ENCODE measurements around the gene RS1.
A peak's percentile ranks its signal among the peaks of the same experiment; 100 is the strongest.

Gene RS1

GRCh38 chrX:18672008-18672407, at the start of gene RS1:
Gene RS1, minus strand, starts transcription at chrX:18672108. Its CDS starts 40 bp downstream, at chrX:18672068.
- FAIRE-seq (no peak), DNase-seq (ENCODE audit: low spot score) (no peak)

GRCh38 chrX:18719852-18720251, 47.9 kb upstream of the RS1 start:
- DNase-seq (ENCODE audit: low spot score), result no peak
- no peak for FAIRE-seq

- no peak for DNase-seq (ENCODE audit: low spot score)
- no peak for FAIRE-seq
Observed at GRCh38 chrX:18714910-18715309, 43.0 kb upstream of the RS1 start.

GRCh38 chrX:18709833-18710232, 37.9 kb upstream of the RS1 start:
- FAIRE-seq (no peak), DNase-seq (ENCODE audit: low spot score) (no peak)

- DNase-seq (ENCODE audit: low spot score) (no peak), FAIRE-seq (no peak)
Observed at GRCh38 chrX:18707426-18708049, 35.6 kb upstream of the RS1 start, which contains the start of gene PPEF1. Gene PPEF1, plus strand, starts transcription at chrX:18707645. Its CDS starts 136 bp downstream, at chrX:18707781.

- FAIRE-seq, result no peak
- DNase-seq (ENCODE audit: low spot score), result peak; percentile 6
Observed at GRCh38 chrX:18702362-18703195, 30.7 kb upstream of the RS1 start.

GRCh38 chrX:18701621-18702361, 29.9 kb upstream of the RS1 start:
- DNase-seq (ENCODE audit: low spot score) (no peak), FAIRE-seq (no peak)

- no peak for DNase-seq (ENCODE audit: low spot score)
- FAIRE-seq, result no peak
Observed at GRCh38 chrX:18698737-18699650, 27.1 kb upstream of the RS1 start.

GRCh38 chrX:18696653-18697052, 24.7 kb upstream of the RS1 start:
- FAIRE-seq, result no peak
- no peak for DNase-seq (ENCODE audit: low spot score)

GRCh38 chrX:18692541-18692940, 20.6 kb upstream of the RS1 start:
- FAIRE-seq (no peak), DNase-seq (ENCODE audit: low spot score) (no peak)

- no peak for FAIRE-seq
- no peak for DNase-seq (ENCODE audit: low spot score)
Observed at GRCh38 chrX:18691431-18691830, 19.5 kb upstream of the RS1 start.

GRCh38 chrX:18687856-18688495, 16.1 kb upstream of the RS1 start:
- no peak for FAIRE-seq
- DNase-seq (ENCODE audit: low spot score), result no peak

- FAIRE-seq (no peak), DNase-seq (ENCODE audit: low spot score) (no peak)
Observed at GRCh38 chrX:18682979-18683387, 11.1 kb upstream of the RS1 start.

GRCh38 chrX:18681996-18682395, 10.1 kb upstream of the RS1 start:
- DNase-seq (ENCODE audit: low spot score) (no peak), FAIRE-seq (no peak)

GRCh38 chrX:18677161-18677869, 5.4 kb upstream of the RS1 start:
- no peak for DNase-seq (ENCODE audit: low spot score)
- no peak for FAIRE-seq

- FAIRE-seq, result no peak
- DNase-seq (ENCODE audit: low spot score), result peak; percentile 38
Observed at GRCh38 chrX:18676470-18676869, 4.6 kb upstream of the RS1 start.

GRCh38 chrX:18676050-18676449, 4.1 kb upstream of the RS1 start:
- DNase-seq (ENCODE audit: low spot score) (no peak), FAIRE-seq (no peak)

GRCh38 chrX:18674788-18675735, 3.2 kb upstream of the RS1 start:
- DNase-seq (ENCODE audit: low spot score) (peak; percentile 62), FAIRE-seq (no peak)

- FAIRE-seq (no peak), DNase-seq (ENCODE audit: low spot score) (peak; percentile 2)
Observed at GRCh38 chrX:18674417-18674787, 2.5 kb upstream of the RS1 start.
